Superior temporal gyrus (tissue), 1 donor: ENCODE measurements around the gene DDX25.
"Not testable (repeated sequence)": the region's sequence is repeated elsewhere in the genome, so short reads cannot be mapped to it uniquely, and the experiment has no call there.

Source experiments
- DNase-seq: peaks from one replicate; pipeline ENCODE4 v3.0.0-alpha.2; 2016; ENCODE audit errors: extremely low spot score

DDX25 gene

GRCh38 chr11:125903711-125904659, at the start of gene DDX25:
DDX25 (plus strand) TSS chr11:125904508; CDS start chr11:125904518, 10 bp downstream.
- DNase-seq: peak; percentile 51

- DNase-seq: not testable (repeated sequence)
Observed at GRCh38 chr11:125857670-125858069, 46.6 kb upstream of the DDX25 start.

- DNase-seq: not testable (repeated sequence)
Observed at GRCh38 chr11:125862786-125863185, 41.5 kb upstream of the DDX25 start.

GRCh38 chr11:125865354-125865753, 39.0 kb upstream of the DDX25 start:
- not testable (repeated sequence) for DNase-seq

- no peak for DNase-seq
Observed at GRCh38 chr11:125869521-125869920, 34.8 kb upstream of the DDX25 start.

GRCh38 chr11:125871391-125872137, 32.7 kb upstream of the DDX25 start:
- no peak for DNase-seq

GRCh38 chr11:125872138-125872491, 32.2 kb upstream of the DDX25 start:
- no peak for DNase-seq

GRCh38 chr11:125873881-125874555, 30.3 kb upstream of the DDX25 start:
- no peak for DNase-seq

- DNase-seq: peak; percentile 95
Observed at GRCh38 chr11:125874556-125875124, 29.7 kb upstream of the DDX25 start.

GRCh38 chr11:125881291-125881690, 23.0 kb upstream of the DDX25 start:
- no peak for DNase-seq

GRCh38 chr11:125883375-125883774, 20.9 kb upstream of the DDX25 start:
- DNase-seq: no peak

- DNase-seq: no peak
Observed at GRCh38 chr11:125886997-125887372, 17.3 kb upstream of the DDX25 start.

GRCh38 chr11:125887373-125888324, 16.7 kb upstream of the DDX25 start, which contains the start of gene HYLS1:
HYLS1 (plus strand) TSS chr11:125887668; CDS start chr11:125899369, 11,701 bp downstream.
- DNase-seq: peak; percentile 94

- no peak for DNase-seq
Observed at GRCh38 chr11:125890447-125891100, 13.7 kb upstream of the DDX25 start.

GRCh38 chr11:125892071-125892470, 12.2 kb upstream of the DDX25 start:
- DNase-seq: no peak

- DNase-seq: no peak
Observed at GRCh38 chr11:125892994-125893393, 11.3 kb upstream of the DDX25 start.

GRCh38 chr11:125901872-125902271, 2.4 kb upstream of the DDX25 start:
- no peak for DNase-seq

GRCh38 chr11:125902277-125902926, 1.9 kb upstream of the DDX25 start:
- no peak for DNase-seq

GRCh38 chr11:125902927-125903710, 1.2 kb upstream of the DDX25 start, which contains the start of gene PUS3:
PUS3 (minus strand) TSS chr11:125903206; CDS start chr11:125896284, 6,922 bp downstream.
- peak; percentile 92 for DNase-seq
